Prostate gland (tissue), 2 donors: ENCODE results near the gene POLR1C.

Experiments
- CTCF ChIP-seq, 4 experiments: fragments of 200-600 bp in 2 of 4; fragments of 450-650 bp in 2 of 4; sonication (generic) in 2 of 4; IDR thresholded peaks; 1 replicate in 3 of 4; 2 replicates in 1 of 4; pipeline ENCODE4 v1.5.1; 2016 to 2019; ENCODE audit warnings: antibody characterized with exemption in 4 of 4, mild to moderate bottlenecking in 2 of 4, moderate library complexity in 2 of 4
- POLR2A ChIP-seq: fragments of 450-650 bp; IDR thresholded peaks from one replicate; pipeline ENCODE4 v1.6.1; 2016; ENCODE audit warnings: antibody characterized with exemption, mild to moderate bottlenecking
- POLR2AphosphoS5 ChIP-seq: sonication (generic); formaldehyde crosslinking; IDR thresholded peaks from one replicate; pipeline ENCODE4 v1.6.1; 2017; ENCODE audit warnings: antibody characterized with exemption

GRCh38 chr6:43522547-43523261 is 5.8 kb downstream of the POLR1C start:
- TF ChIP-seq POLR2AphosphoS5 (no peak), CTCF (IDR thresholded peaks at IDR 0.05) (no peak), POLR2A (no peak)
